HEK293 (cell line): ENCODE data around the gene ZNF646.
A peak's percentile ranks its signal among the peaks of the same experiment; 100 is the strongest.

ENCODE experiments used
- BCL11B ChIP-seq: fragments of 450-650 bp; formaldehyde crosslinking; IDR thresholded peaks from 2 replicates; pipeline ENCODE4 v1.5.1; 2016; ENCODE audit warnings: low read depth, missing biosample characterization, missing genetic modification characterization
- GLI2 ChIP-seq: fragments of 450-650 bp; formaldehyde crosslinking; IDR thresholded peaks from 2 replicates; pipeline ENCODE4; 2017; ENCODE audit warnings: missing biosample characterization, missing genetic modification characterization, low read depth, borderline replicate concordance
- KLF7 ChIP-seq: fragments of 450-650 bp; formaldehyde crosslinking; IDR thresholded peaks from 2 replicates; pipeline ENCODE4 v1.5.1; 2016; ENCODE audit warnings: missing biosample characterization, missing genetic modification characterization, borderline replicate concordance
- MYNN ChIP-seq: fragments of 450-650 bp; formaldehyde crosslinking; IDR thresholded peaks from 2 replicates; pipeline ENCODE4 v1.5.1; 2016; ENCODE audit warnings: missing biosample characterization, missing genetic modification characterization, borderline replicate concordance
- OVOL3 ChIP-seq: fragments of 450-650 bp; formaldehyde crosslinking; IDR thresholded peaks from 2 replicates; pipeline ENCODE4 v1.5.1; 2016; ENCODE audit warnings: missing biosample characterization, missing genetic modification characterization
- SCRT2 ChIP-seq: fragments of 450-650 bp; formaldehyde crosslinking; IDR thresholded peaks from 2 replicates; pipeline ENCODE4 v1.5.1; 2016; ENCODE audit warnings: missing biosample characterization, missing genetic modification characterization
- ZBTB20 ChIP-seq: fragments of 450-650 bp; formaldehyde crosslinking; IDR thresholded peaks from 2 replicates; pipeline ENCODE4 v1.5.1; 2016; ENCODE audit warnings: missing biosample characterization, missing genetic modification characterization
- ZBTB7A ChIP-seq: fragments of 450-650 bp; formaldehyde crosslinking; IDR thresholded peaks from 2 replicates; pipeline ENCODE4 v1.5.1; 2016; ENCODE audit warnings: low read depth, missing biosample characterization, missing genetic modification characterization
- ZFHX2 ChIP-seq: fragments of 450-650 bp; formaldehyde crosslinking; conservative IDR thresholded peaks from 2 replicates; pipeline ENCODE4 v1.5.1; 2016; ENCODE audit warnings: missing biosample characterization, missing genetic modification characterization
- ZIC2 ChIP-seq: fragments of 450-650 bp; formaldehyde crosslinking; IDR thresholded peaks from 2 replicates; pipeline ENCODE4 v1.5.1; 2016; ENCODE audit warnings: missing biosample characterization, missing genetic modification characterization
- ZNF155 ChIP-seq: fragments of 450-650 bp; formaldehyde crosslinking; IDR thresholded peaks from 2 replicates; pipeline ENCODE4 v1.5.1; 2016; ENCODE audit warnings: missing biosample characterization, missing genetic modification characterization
- ZNF2 ChIP-seq: fragments of 450-650 bp; formaldehyde crosslinking; IDR thresholded peaks from 2 replicates; pipeline ENCODE4 v1.5.1; 2016; ENCODE audit warnings: missing biosample characterization, missing genetic modification characterization
- ZNF214 ChIP-seq: fragments of 450-650 bp; formaldehyde crosslinking; IDR thresholded peaks from 2 replicates; pipeline ENCODE4 v1.5.1; 2017; ENCODE audit warnings: missing biosample characterization, mild to moderate bottlenecking, missing genetic modification characterization, borderline replicate concordance
- ZNF223 ChIP-seq: fragments of 450-650 bp; formaldehyde crosslinking; IDR thresholded peaks from 2 replicates; pipeline ENCODE4 v1.5.1; 2016; ENCODE audit warnings: missing biosample characterization, missing genetic modification characterization
- ZNF341 ChIP-seq: fragments of 450-650 bp; formaldehyde crosslinking; IDR thresholded peaks from 2 replicates; pipeline ENCODE4; 2016; ENCODE audit warnings: low read depth, missing biosample characterization, missing genetic modification characterization
- ZNF366 ChIP-seq: fragments of 450-650 bp; formaldehyde crosslinking; conservative IDR thresholded peaks from 2 replicates; pipeline ENCODE4 v1.5.1; 2016; ENCODE audit warnings: missing biosample characterization, missing genetic modification characterization
- ZNF423 ChIP-seq: fragments of 450-650 bp; formaldehyde crosslinking; IDR thresholded peaks from 2 replicates; pipeline ENCODE4 v1.5.1; 2016; ENCODE audit warnings: missing biosample characterization, missing genetic modification characterization
- ZNF530 ChIP-seq: fragments of 450-650 bp; formaldehyde crosslinking; IDR thresholded peaks from 2 replicates; pipeline ENCODE4 v1.5.1; 2016; ENCODE audit warnings: low read depth, missing biosample characterization, missing genetic modification characterization
- ZNF596 ChIP-seq: fragments of 450-650 bp; IDR thresholded peaks from 2 replicates; pipeline ENCODE4 v1.5.0; 2018; ENCODE audit warnings: missing biosample characterization, mild to moderate bottlenecking, missing genetic modification characterization, moderate library complexity
- ZNF621 ChIP-seq: fragments of 450-650 bp; formaldehyde crosslinking; IDR thresholded peaks from 2 replicates; pipeline ENCODE4 v1.5.1; 2017; ENCODE audit warnings: missing biosample characterization, missing genetic modification characterization
- ZNF660 ChIP-seq: fragments of 450-650 bp; IDR thresholded peaks from 2 replicates; pipeline ENCODE4 v1.5.1; 2018; ENCODE audit warnings: missing biosample characterization, mild to moderate bottlenecking, missing genetic modification characterization
- ZNF701 ChIP-seq: fragments of 450-650 bp; formaldehyde crosslinking; IDR thresholded peaks from 2 replicates; pipeline ENCODE4 v1.5.1; 2016; ENCODE audit warnings: missing biosample characterization, missing genetic modification characterization
- ZNF707 ChIP-seq: fragments of 450-650 bp; formaldehyde crosslinking; IDR thresholded peaks from 2 replicates; pipeline ENCODE4 v1.5.1; 2016; ENCODE audit warnings: missing biosample characterization, missing genetic modification characterization
- ZSCAN16 ChIP-seq: fragments of 450-650 bp; formaldehyde crosslinking; IDR thresholded peaks from 2 replicates; pipeline ENCODE4 v1.5.1; 2016; ENCODE audit warnings: missing biosample characterization, missing genetic modification characterization
- ZSCAN23 ChIP-seq: fragments of 450-650 bp; formaldehyde crosslinking; IDR thresholded peaks from 2 replicates; pipeline ENCODE4 v1.5.1; 2016; ENCODE audit warnings: missing biosample characterization, missing genetic modification characterization
- ZXDB ChIP-seq: fragments of 450-650 bp; formaldehyde crosslinking; IDR thresholded peaks from 2 replicates; pipeline ENCODE4 v1.5.1; 2016; ENCODE audit warnings: missing biosample characterization, missing genetic modification characterization
- TF ChIP-seq, protein P1 (sequence below): fragments of 450-650 bp; formaldehyde crosslinking; conservative IDR thresholded peaks from 2 replicates; pipeline ENCODE4 v1.5.1; 2016; ENCODE audit warnings: low read depth, missing biosample characterization, missing genetic modification characterization
- TF ChIP-seq, protein P2 (sequence below): fragments of 450-650 bp; formaldehyde crosslinking; IDR thresholded peaks from 2 replicates; pipeline ENCODE4; 2016; ENCODE audit warnings: missing biosample characterization, missing genetic modification characterization
- TF ChIP-seq, protein P3 (sequence below): fragments of 450-650 bp; formaldehyde crosslinking; IDR thresholded peaks from 2 replicates; pipeline ENCODE4 v1.5.0; 2017; ENCODE audit warnings: missing biosample characterization, missing genetic modification characterization, borderline replicate concordance
- TF ChIP-seq, protein P4 (sequence below): fragments of 450-650 bp; formaldehyde crosslinking; IDR thresholded peaks from 2 replicates; pipeline ENCODE4 v1.5.1; 2016; ENCODE audit warnings: missing biosample characterization, missing genetic modification characterization, borderline replicate concordance

The ZNF646 gene

DNA sequence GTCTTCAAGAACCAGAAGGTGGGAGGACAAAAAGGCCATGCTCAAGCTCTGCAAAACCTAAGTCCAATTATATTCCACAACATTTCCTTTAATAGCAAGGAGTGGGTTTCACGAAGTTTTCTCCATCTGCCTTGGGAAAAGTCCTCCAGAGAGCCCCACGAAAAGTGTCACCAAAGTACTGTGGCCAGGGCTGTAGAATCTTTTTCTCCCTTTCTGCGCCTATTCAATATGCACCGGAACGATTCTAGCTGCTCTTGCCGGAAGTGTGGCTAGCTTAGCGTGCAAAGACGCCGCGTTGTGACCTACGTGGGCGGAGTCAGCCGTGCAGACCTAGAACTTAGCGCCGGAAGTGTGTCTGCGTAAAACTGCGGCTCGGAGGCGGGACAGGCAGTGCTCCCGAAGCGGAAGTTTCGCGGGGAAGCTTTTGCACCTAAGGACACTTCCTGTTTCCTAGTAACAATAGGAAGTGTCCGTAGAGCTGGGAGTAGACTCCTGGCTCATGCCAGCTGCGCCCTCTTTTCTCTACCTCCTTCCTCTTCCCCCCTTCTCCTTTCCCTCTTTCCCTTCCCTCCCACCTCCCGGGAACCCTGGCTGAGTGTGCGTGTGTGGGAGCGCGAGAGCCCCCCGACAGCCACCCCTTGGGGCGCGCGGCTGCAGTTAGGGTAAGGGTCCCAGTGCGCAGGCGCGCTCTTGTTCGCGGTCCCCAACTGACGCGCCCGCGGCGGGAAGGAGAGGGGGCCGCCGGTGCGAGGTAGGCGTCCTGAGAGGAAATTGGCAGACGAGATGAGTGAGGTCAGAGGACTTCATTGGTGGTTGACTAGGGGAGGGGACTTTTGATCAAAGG lies at the start of gene ZNF646, which contains the start of gene ZNF668 (continued):
- TF ChIP-seq OVOL3 (no peak), ZNF155 (tag by site-specific recombination) (no peak), ZSCAN23 (tag by site-specific recombination) (0 out of 2 replicates have a peak, but pooled peaks have one; percentile 55), ZNF707 (tag by site-specific recombination) (no peak), ZNF341 (tag by site-specific recombination) (no peak; the same call in 1 of the 2 replicates), ZSCAN16 (0 out of 2 replicates have a peak, but pooled peaks have one; percentile 40), ZXDB (tag by site-specific recombination) (peak; percentile 95), ZNF701 (tag by site-specific recombination) (no peak), ZBTB20 (peak; percentile 64; the same call in 1 of the 2 replicates), ZBTB7A (peak; percentile 17; the same call in 1 of the 2 replicates), BCL11B (tag by site-specific recombination) (no peak), ZNF596 (tag by site-specific recombination) (no peak), ZNF2 (tag by site-specific recombination) (peak; percentile 80), KLF7 (peak; percentile 79; the same call in 1 of the 2 replicates), ZNF621 (tag by site-specific recombination) (no peak), ZNF423 (tag by site-specific recombination) (no peak), GLI2 (tag by site-specific recombination) (no peak), ZNF223 (no peak), ZNF530 (tag by site-specific recombination) (no peak), MYNN (tag by site-specific recombination) (no peak), ZNF366 (tag by site-specific recombination) (peak; percentile 89), ZNF214 (no peak), ZFHX2 (tag by site-specific recombination) (peak; percentile 56), ZIC2 (tag by site-specific recombination) (peak; percentile 71; the same call in 1 of the 2 replicates), SCRT2 (tag by site-specific recombination) (no peak), ZNF660 (peak; percentile 92)
- TF ChIP-seq, protein P1, sequence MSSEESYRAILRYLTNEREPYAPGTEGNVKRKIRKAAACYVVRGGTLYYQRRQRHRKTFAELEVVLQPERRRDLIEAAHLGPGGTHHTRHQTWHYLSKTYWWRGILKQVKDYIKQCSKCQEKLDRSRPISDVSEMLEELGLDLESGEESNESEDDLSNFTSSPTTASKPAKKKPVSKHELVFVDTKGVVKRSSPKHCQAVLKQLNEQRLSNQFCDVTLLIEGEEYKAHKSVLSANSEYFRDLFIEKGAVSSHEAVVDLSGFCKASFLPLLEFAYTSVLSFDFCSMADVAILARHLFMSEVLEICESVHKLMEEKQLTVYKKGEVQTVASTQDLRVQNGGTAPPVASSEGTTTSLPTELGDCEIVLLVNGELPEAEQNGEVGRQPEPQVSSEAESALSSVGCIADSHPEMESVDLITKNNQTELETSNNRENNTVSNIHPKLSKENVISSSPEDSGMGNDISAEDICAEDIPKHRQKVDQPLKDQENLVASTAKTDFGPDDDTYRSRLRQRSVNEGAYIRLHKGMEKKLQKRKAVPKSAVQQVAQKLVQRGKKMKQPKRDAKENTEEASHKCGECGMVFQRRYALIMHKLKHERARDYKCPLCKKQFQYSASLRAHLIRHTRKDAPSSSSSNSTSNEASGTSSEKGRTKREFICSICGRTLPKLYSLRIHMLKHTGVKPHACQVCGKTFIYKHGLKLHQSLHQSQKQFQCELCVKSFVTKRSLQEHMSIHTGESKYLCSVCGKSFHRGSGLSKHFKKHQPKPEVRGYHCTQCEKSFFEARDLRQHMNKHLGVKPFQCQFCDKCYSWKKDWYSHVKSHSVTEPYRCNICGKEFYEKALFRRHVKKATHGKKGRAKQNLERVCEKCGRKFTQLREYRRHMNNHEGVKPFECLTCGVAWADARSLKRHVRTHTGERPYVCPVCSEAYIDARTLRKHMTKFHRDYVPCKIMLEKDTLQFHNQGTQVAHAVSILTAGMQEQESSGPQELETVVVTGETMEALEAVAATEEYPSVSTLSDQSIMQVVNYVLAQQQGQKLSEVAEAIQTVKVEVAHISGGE = peak; percentile 99
- TF ChIP-seq, protein P2, sequence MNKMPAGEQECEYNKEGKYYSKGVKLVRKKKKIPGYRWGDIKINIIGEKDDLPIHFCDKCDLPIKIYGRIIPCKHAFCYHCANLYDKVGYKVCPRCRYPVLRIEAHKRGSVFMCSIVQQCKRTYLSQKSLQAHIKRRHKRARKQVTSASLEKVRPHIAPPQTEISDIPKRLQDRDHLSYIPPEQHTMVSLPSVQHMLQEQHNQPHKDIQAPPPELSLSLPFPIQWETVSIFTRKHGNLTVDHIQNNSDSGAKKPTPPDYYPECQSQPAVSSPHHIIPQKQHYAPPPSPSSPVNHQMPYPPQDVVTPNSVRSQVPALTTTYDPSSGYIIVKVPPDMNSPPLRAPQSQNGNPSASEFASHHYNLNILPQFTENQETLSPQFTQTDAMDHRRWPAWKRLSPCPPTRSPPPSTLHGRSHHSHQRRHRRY = no peak
- TF ChIP-seq, protein P3, sequence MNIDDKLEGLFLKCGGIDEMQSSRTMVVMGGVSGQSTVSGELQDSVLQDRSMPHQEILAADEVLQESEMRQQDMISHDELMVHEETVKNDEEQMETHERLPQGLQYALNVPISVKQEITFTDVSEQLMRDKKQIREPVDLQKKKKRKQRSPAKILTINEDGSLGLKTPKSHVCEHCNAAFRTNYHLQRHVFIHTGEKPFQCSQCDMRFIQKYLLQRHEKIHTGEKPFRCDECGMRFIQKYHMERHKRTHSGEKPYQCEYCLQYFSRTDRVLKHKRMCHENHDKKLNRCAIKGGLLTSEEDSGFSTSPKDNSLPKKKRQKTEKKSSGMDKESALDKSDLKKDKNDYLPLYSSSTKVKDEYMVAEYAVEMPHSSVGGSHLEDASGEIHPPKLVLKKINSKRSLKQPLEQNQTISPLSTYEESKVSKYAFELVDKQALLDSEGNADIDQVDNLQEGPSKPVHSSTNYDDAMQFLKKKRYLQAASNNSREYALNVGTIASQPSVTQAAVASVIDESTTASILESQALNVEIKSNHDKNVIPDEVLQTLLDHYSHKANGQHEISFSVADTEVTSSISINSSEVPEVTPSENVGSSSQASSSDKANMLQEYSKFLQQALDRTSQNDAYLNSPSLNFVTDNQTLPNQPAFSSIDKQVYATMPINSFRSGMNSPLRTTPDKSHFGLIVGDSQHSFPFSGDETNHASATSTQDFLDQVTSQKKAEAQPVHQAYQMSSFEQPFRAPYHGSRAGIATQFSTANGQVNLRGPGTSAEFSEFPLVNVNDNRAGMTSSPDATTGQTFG (tag by site-specific recombination) = no peak
- TF ChIP-seq, protein P4, sequence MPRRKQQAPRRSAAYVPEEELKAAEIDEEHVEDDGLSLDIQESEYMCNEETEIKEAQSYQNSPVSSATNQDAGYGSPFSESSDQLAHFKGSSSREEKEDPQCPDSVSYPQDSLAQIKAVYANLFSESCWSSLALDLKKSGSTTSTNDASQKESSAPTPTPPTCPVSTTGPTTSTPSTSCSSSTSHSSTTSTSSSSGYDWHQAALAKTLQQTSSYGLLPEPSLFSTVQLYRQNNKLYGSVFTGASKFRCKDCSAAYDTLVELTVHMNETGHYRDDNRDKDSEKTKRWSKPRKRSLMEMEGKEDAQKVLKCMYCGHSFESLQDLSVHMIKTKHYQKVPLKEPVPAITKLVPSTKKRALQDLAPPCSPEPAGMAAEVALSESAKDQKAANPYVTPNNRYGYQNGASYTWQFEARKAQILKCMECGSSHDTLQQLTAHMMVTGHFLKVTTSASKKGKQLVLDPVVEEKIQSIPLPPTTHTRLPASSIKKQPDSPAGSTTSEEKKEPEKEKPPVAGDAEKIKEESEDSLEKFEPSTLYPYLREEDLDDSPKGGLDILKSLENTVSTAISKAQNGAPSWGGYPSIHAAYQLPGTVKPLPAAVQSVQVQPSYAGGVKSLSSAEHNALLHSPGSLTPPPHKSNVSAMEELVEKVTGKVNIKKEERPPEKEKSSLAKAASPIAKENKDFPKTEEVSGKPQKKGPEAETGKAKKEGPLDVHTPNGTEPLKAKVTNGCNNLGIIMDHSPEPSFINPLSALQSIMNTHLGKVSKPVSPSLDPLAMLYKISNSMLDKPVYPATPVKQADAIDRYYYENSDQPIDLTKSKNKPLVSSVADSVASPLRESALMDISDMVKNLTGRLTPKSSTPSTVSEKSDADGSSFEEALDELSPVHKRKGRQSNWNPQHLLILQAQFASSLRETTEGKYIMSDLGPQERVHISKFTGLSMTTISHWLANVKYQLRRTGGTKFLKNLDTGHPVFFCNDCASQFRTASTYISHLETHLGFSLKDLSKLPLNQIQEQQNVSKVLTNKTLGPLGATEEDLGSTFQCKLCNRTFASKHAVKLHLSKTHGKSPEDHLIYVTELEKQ (tag by site-specific recombination) = no peak
